Measurements from ENCODE around the gene KCNB1. TPM values are rescaled to one million over a fixed set of nuclear protein-coding genes. Genes with fewer than 3 reads are reported as not detected.

KCNB1 gene
- total RNA-seq, 1 donor from 2014 or later = 21.3 TPM

GRCh38 chr20:49516916-49517804, 34.7 kb upstream of the KCNB1 start:
- Mint-ChIP-seq H3K27me3 (ENCODE audit: unreplicated experiment) (peaks cover 4% of the 10 kb centered on the region), H3K27ac (ENCODE audit: unreplicated experiment) (no peak overlapping the region), H3K36me3 (ENCODE audit: unreplicated experiment) (peaks cover 41% of the 10 kb centered on the region), H3K4me3 (ENCODE audit: unreplicated experiment) (no peak overlapping the region), H3K9me3 (ENCODE audit: unreplicated experiment) (no peaks in the 10 kb centered on the region), H3K4me1 (ENCODE audit: unreplicated experiment) (peaks cover 5% of the 10 kb centered on the region)
- no peak for DNase-seq (ENCODE audit: extremely low spot score, unreplicated experiment)
- no peak for TF ChIP-seq CTCF (IDR thresholded peaks at IDR 0.05)

- Mint-ChIP-seq H3K36me3 (ENCODE audit: unreplicated experiment) (peaks cover 34% of the 10 kb centered on the region), H3K27ac (ENCODE audit: unreplicated experiment) (no peak overlapping the region), H3K9me3 (ENCODE audit: unreplicated experiment) (no peaks in the 10 kb centered on the region), H3K4me3 (ENCODE audit: unreplicated experiment) (no peak overlapping the region), H3K4me1 (ENCODE audit: unreplicated experiment) (peaks cover 13% of the 10 kb centered on the region), H3K27me3 (ENCODE audit: unreplicated experiment) (peaks cover 4% of the 10 kb centered on the region)
- no peak for DNase-seq (ENCODE audit: extremely low spot score, unreplicated experiment)
- no peak for TF ChIP-seq CTCF (IDR thresholded peaks at IDR 0.05)
These were observed 33.1 kb upstream of the KCNB1 start for GRCh38 chr20:49515586-49515985.

- Mint-ChIP-seq H3K27me3 (ENCODE audit: unreplicated experiment) (peaks cover 4% of the 10 kb centered on the region), H3K36me3 (ENCODE audit: unreplicated experiment) (peaks cover 25% of the 10 kb centered on the region)
These were observed 31.0 kb upstream of the KCNB1 start for GRCh38 chr20:49513517-49513916.

GRCh38 chr20:49513009-49513408, 30.5 kb upstream of the KCNB1 start:
- Mint-ChIP-seq H3K36me3 (ENCODE audit: unreplicated experiment) (peaks cover 21% of the 10 kb centered on the region), H3K4me3 (ENCODE audit: unreplicated experiment) (no peak overlapping the region), H3K4me1 (ENCODE audit: unreplicated experiment) (peaks cover 21% of the 10 kb centered on the region), H3K9me3 (ENCODE audit: unreplicated experiment) (no peaks in the 10 kb centered on the region), H3K27me3 (ENCODE audit: unreplicated experiment) (peaks cover 5% of the 10 kb centered on the region), H3K27ac (ENCODE audit: unreplicated experiment) (no peak overlapping the region)
- TF ChIP-seq CTCF (IDR thresholded peaks at IDR 0.05) = no peak
- no peak for DNase-seq (ENCODE audit: extremely low spot score, unreplicated experiment)

More at GRCh38 chr20:49513517-49513916, 31.0 kb upstream of the KCNB1 start:
- no peaks in the 10 kb centered on the region for H3K9me3 Mint-ChIP-seq (ENCODE audit: unreplicated experiment)
- TF ChIP-seq CTCF (IDR thresholded peaks at IDR 0.05) = no peak
- H3K27ac Mint-ChIP-seq (ENCODE audit: unreplicated experiment) = no peak overlapping the region
- DNase-seq (ENCODE audit: extremely low spot score, unreplicated experiment) = no peak
- no peak overlapping the region for H3K4me3 Mint-ChIP-seq (ENCODE audit: unreplicated experiment)
- H3K4me1 Mint-ChIP-seq (ENCODE audit: unreplicated experiment) = peaks cover 20% of the 10 kb centered on the region

GRCh38 chr20:49511788-49512525, 29.5 kb upstream of the KCNB1 start:
- Mint-ChIP-seq H3K36me3 (ENCODE audit: unreplicated experiment) (peaks cover 24% of the 10 kb centered on the region), H3K27me3 (ENCODE audit: unreplicated experiment) (peaks cover 5% of the 10 kb centered on the region), H3K9me3 (ENCODE audit: unreplicated experiment) (no peaks in the 10 kb centered on the region), H3K4me1 (ENCODE audit: unreplicated experiment) (peaks cover 16% of the 10 kb centered on the region), H3K27ac (ENCODE audit: unreplicated experiment) (no peak overlapping the region), H3K4me3 (ENCODE audit: unreplicated experiment) (no peak overlapping the region)
- no peak for TF ChIP-seq CTCF (IDR thresholded peaks at IDR 0.05)
- DNase-seq (ENCODE audit: extremely low spot score, unreplicated experiment) = no peak

All from osteocyte (in vitro differentiated cells).